K562 (cell line): Measurements from ENCODE around the gene TSPOAP1. TPM values are rescaled to one million over a fixed set of nuclear protein-coding genes. Genes with fewer than 3 reads are reported as not detected.

Experiments used
- ATAC-seq: fragments of 200-7000 bp; cut with Tn5 transposase; 3 replicates; pipeline ENCODE4 v1.9.1; 2020; ENCODE audit warnings: moderate library complexity
- BruUV-seq: library from RNA; stranded (reverse); fragments of 400-500 nt; replicated peaks from 2 replicates; lab custom pipeline; 2021; lab: Mats Ljungman, UMichigan
- CTCF ChIA-PET: fragments of 300-600 bp; formaldehyde crosslinking; extraction: SDS; loops from one replicate; lab custom pipeline; 2021; ENCODE audit warnings: low intra/inter-chr PET ratio; lab: Yijun Ruan, JAX
- POLR2A ChIA-PET: fragments of 300-600, 350-650 bp; sonication (Branson Sonifier 250); formaldehyde crosslinking; extraction: SDS; loops from one replicate; lab custom pipeline; 2021; ENCODE audit warnings: antibody characterized with exemption, inconsistent platforms; lab: Yijun Ruan, JAX
- DNase-seq, 4 experiments: peaks; one replicate each; pipeline versions ENCODE4 v3.0.0 to v3.0.0-alpha.2; 2011 to 2018; ENCODE audit warnings: low spot score in 3 of 4, mixed read lengths in 3 of 4; ENCODE audit errors: extremely low read depth in 1 of 4
- FAIRE-seq: peaks from 2 replicates; lab custom pipeline; 2011; peaks lifted over from hg19 to GRCh38; lab: Jason Lieb, UNC
- H2AFZ ChIP-seq: 2 replicates; pipeline ENCODE4 v1.6.0; 2011; ENCODE audit warnings: low read depth, low read length, control low read depth, inconsistent platforms
- H3K27ac ChIP-seq: fragments of 200-600 bp; 3 replicates; pipeline ENCODE4 v1.8.0; 2011; ENCODE audit warnings: low read depth, mild to moderate bottlenecking, control low read depth, inconsistent platforms, low read length, moderate library complexity, mixed read lengths; ENCODE audit errors: extremely low read depth
- H3K27me3 ChIP-seq, 2 experiments: fragments of 300-600 bp in 1 of 2; 2 replicates in 1 of 2; 3 replicates in 1 of 2; pipeline versions ENCODE4 v1.6.0 to v1.8.0; 2011; ENCODE audit warnings: inconsistent platforms in 2 of 2, low read length in 2 of 2, mild to moderate bottlenecking in 1 of 2, mixed read lengths in 1 of 2, moderate library complexity in 1 of 2; ENCODE audit not compliant: control insufficient read depth in 2 of 2, insufficient read depth in 2 of 2
- H3K36me3 ChIP-seq: fragments of 300-600 bp; 3 replicates; pipeline ENCODE4 v1.8.0; 2011; ENCODE audit warnings: mild to moderate bottlenecking, low read length, inconsistent platforms; ENCODE audit not compliant: control insufficient read depth, insufficient read depth
- H3K4me1 ChIP-seq, 2 experiments: fragments of 200-600 bp in 1 of 2; replicated peaks in 1 of 2; 2 replicates in 1 of 2; 3 replicates in 1 of 2; pipeline versions ENCODE4 v1.5.1 to v1.8.0; 2011; ENCODE audit warnings: inconsistent platforms in 2 of 2, low read length in 2 of 2, mild to moderate bottlenecking in 1 of 2, mixed read lengths in 1 of 2, moderate library complexity in 1 of 2; ENCODE audit not compliant: control insufficient read depth in 2 of 2, insufficient read depth in 2 of 2
- H3K4me2 ChIP-seq: 2 replicates; pipeline ENCODE4 v1.6.1; 2011; ENCODE audit warnings: low read length, control low read depth, inconsistent platforms, mixed read lengths; ENCODE audit not compliant: insufficient read depth
- H3K4me3 ChIP-seq: fragments of 200-600 bp; sonication (generic), shearing (Covaris generic); 2 replicates; pipeline ENCODE4 v1.5.1; 2016; ENCODE audit warnings: control low read depth, inconsistent platforms
- H3K79me2 ChIP-seq: fragments of 200-600 bp; 3 replicates; pipeline ENCODE4 v1.8.0; 2011; ENCODE audit warnings: low read length, inconsistent platforms; ENCODE audit not compliant: control insufficient read depth, insufficient read depth
- H3K9ac ChIP-seq, 2 experiments: 2 replicates each; pipeline versions ENCODE4 v1.6.0 to v1.6.1; 2011; ENCODE audit warnings: low read depth in 2 of 2, low read length in 2 of 2, control low read depth in 1 of 2, inconsistent platforms in 1 of 2, mild to moderate bottlenecking in 1 of 2, mixed read lengths in 1 of 2; ENCODE audit not compliant: insufficient read depth in 1 of 2
- H3K9me1 ChIP-seq: one replicate; pipeline ENCODE4 v1.6.0; 2011; ENCODE audit warnings: inconsistent platforms, mild to moderate bottlenecking, low read length, moderate library complexity; ENCODE audit not compliant: control insufficient read depth, insufficient read depth
- H3K9me3 ChIP-seq: replicated peaks from 2 replicates; pipeline ENCODE4 v1.5.1; 2011; ENCODE audit warnings: low read depth, low read length, inconsistent platforms; ENCODE audit not compliant: control insufficient read depth, insufficient read depth
- H4K20me1 ChIP-seq: replicated peaks from 2 replicates; pipeline ENCODE4 v1.6.1; 2011; ENCODE audit warnings: low read length, inconsistent platforms, mixed read lengths; ENCODE audit not compliant: control insufficient read depth, insufficient read depth
- ESRRB ChIP-seq: fragments of 250-450 bp; sonication (Bioruptor Pico); IDR thresholded peaks from 2 replicates; pipeline ENCODE4 v1.5.0; 2020; ENCODE audit warnings: mild to moderate bottlenecking, moderate library complexity, borderline replicate concordance
- ZNF57 ChIP-seq: fragments of 450-650 bp; formaldehyde crosslinking; IDR thresholded peaks from 2 replicates; pipeline ENCODE4 v1.4.0; 2020; ENCODE audit warnings: mild to moderate bottlenecking, moderate library complexity
- WGBS: fragments of 100-300 bp; shearing (Covaris generic); methylation state at CpG from one replicate; pipeline ENCODE4 v1.1.6; 2016; ENCODE audit warnings: low coverage, mixed read lengths; ENCODE audit not compliant: insufficient coverage; ENCODE audit errors: missing lambda C conversion rate; 5-methylcytosine and 5-hydroxymethylcytosine counted together
- in situ Hi-C: fragments of 300-500 bp; cut with MboI; formaldehyde crosslinking; loops from 4 replicates; pipeline ENCODE4 v1.15.0; 2018; ENCODE audit warnings: inconsistent platforms, mixed read lengths
- intact Hi-C: fragments of 100-400 bp; cut with micrococcal nuclease; formaldehyde crosslinking; loops from 2 replicates; pipeline ENCODE4 v1.14.2; 2022
- microRNA counts: library from miRNA; unstranded; fragments of <30 nt; microRNA quantifications from one replicate; lab custom pipeline; 2016
- microRNA-seq: library from miRNA; unstranded; fragments of <30 nt; microRNA quantifications from one replicate; pipeline ENCODE4, GENCODE V29; 2018; ENCODE audit warnings: borderline microRNAs expressed
- polyA plus RNA-seq, 8 experiments: library from polyadenylated mRNA; depleted of rRNA in 4 of 8; stranded (reverse) in 5 of 8; unstranded in 3 of 8; fragments of >200 nt; fragmentation: Nextera tagmentation in 2 of 8; fragmentation: Illumina TruSeq in 1 of 8; extraction: Ambion mirVana in 2 of 8; extraction: Trizol in 1 of 8; gene quantifications; 2 replicates each; pipeline versions ENCODE4 v1.2.1 to v1.2.3, GENCODE V29; 2011 to 2014; ENCODE audit warnings: inconsistent platforms in 1 of 8, missing spikeins in 1 of 8
- small RNA-seq: library from RNA; depleted of rRNA; stranded (forward); fragments of <200 nt; gene quantifications from one replicate; pipeline ENCODE3, GENCODE V24; 2014
- total RNA-seq, 7 experiments: library from RNA; depleted of rRNA in 6 of 7; stranded (reverse); fragments of >200 nt in 6 of 7; fragmentation: Illumina TruSeq in 2 of 7; extraction: Trizol in 2 of 7; gene quantifications; 2 replicates each; pipeline versions ENCODE4 v1.2.1 to v1.2.3, GENCODE V29; 2011 to 2021; ENCODE audit warnings: low replicate concordance in 1 of 7

The TSPOAP1 gene
- total and polyA plus RNA-seq, 9 of the 15 experiments (the other 6 are each of a cell fraction or from before 2014, with no cell fraction given), result 0.87 to 3.9 (median 1.8) TPM; not detected in 2

DNA sequence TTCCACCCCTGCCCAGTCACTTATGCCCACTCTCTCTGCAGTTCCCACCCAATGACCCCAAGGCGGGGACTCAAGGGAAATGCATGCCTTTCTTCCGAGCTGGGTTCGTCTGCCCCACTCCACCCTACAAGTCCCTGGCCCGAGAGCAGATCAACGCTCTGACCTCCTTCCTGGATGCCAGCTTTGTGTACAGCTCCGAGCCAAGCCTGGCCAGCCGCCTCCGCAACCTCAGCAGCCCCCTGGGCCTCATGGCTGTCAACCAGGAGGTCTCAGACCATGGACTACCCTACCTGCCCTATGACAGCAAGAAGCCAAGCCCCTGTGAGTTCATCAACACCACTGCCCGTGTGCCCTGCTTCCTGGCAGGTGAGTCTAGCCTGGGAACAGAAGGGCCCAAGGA lies 76.5 kb downstream of the TSPOAP1 start:
- Histone ChIP-seq H3K79me2 (no peaks in the 10 kb centered on the region), H3K9me3 (no peaks in the 10 kb centered on the region; the same call in 1 of the 2 replicates), H3K36me3 (no peaks in the 10 kb centered on the region), H2AFZ (no peak overlapping the region), H3K4me2 (no peak overlapping the region), H3K4me3 (no peak overlapping the region), H3K27me3 (peaks cover 0 to 9% of the 10 kb centered on the region in 2 experiments; a peak in 1 of 5 replicates), H3K9me1 (no peaks in the 10 kb centered on the region), H4K20me1 (no peaks in the 10 kb centered on the region), H3K9ac (0 out of 4 replicates have a peak overlapping the region, but pooled peaks of 1 of the 2 experiments have one; percentile 9), H3K27ac (no peak overlapping the region), H3K4me1 (peaks cover 3 to 15% of the 10 kb centered on the region in 2 experiments; a peak in 4 of 5 replicates)
- in situ Hi-C loops, result no loop called here
- DNase-seq (no peak), ATAC-seq (no peak), FAIRE-seq (no peak)
- 10% methylated on average over 6 of the region's 9 CpGs for WGBS
- TF ChIP-seq ESRRB (CRISPR knock-in tag) (no peak), ZNF57 (no peak)
- CTCF ChIA-PET, result no interaction called here
- intact Hi-C loops, result loop anchor here (5.0 kb wide), 1 partner anchor 130 kb away; no protein-coding TSS in a partner anchor
- no TSS peak for BruUV-seq
- POLR2A ChIA-PET, result no interaction called here

MicroRNA genes within 50 kb of the gene (microRNA counts, 767-probe panel; counts per million panel counts)
- microRNA hsa-miR-142-3p (lab: Ali Mortazavi, UCI) (9,072 counts per million, percentile 100 among the panel's probes with 10 or more counts), microRNA hsa-miR-142-5p (lab: Ali Mortazavi, UCI) (2,533 counts per million, percentile 62 among the panel's probes with 10 or more counts)

Small RNA genes lying within 50 kb of the gene (microRNA-seq; reads per million reads assigned to microRNA genes)
- not detected for gene MIR4736

Small RNA genes lying within 50 kb of the gene (small RNA-seq; reads per million reads assigned to genes)
- not detected for gene MIR4736

Other genes starting within 250 kb of the TSPOAP1 start
Only the 7 nearest of the 11 such genes appear.
- 0.08 TPM in 1 of 2 replicates, not detected in the other for gene EPX, start 136.1 kb downstream of the TSPOAP1 start, total RNA-seq (2014; rRNA removed)
- not detected in 2 replicates for gene EPX, start 136.1 kb downstream of the TSPOAP1 start, total RNA-seq (2014; rRNA removed; fragmentation: Illumina TruSeq; extraction: Trizol)
- gene EPX, start 136.1 kb downstream of the TSPOAP1 start, total RNA-seq (2015; rRNA removed; fragmentation: Illumina TruSeq; extraction: Trizol), result 0.33 and 0.45 TPM in 2 replicates
- gene EPX, start 136.1 kb downstream of the TSPOAP1 start, total RNA-seq (2021), result 0.20 and 0.22 TPM in 2 replicates
- not detected in 2 replicates for gene EPX, start 136.1 kb downstream of the TSPOAP1 start, polyA plus RNA-seq (2011; rRNA removed)
- 0.21 and 0.30 TPM in 2 replicates for gene EPX, start 136.1 kb downstream of the TSPOAP1 start, polyA plus RNA-seq (2014; fragmentation: Illumina TruSeq; extraction: Trizol)
- under 1 TPM; 0.07 to 0.11 TPM for gene EPX, start 136.1 kb downstream of the TSPOAP1 start, polyA plus RNA-seq (2014; fragmentation: Nextera tagmentation; extraction: Ambion mirVana)
- 0.17 and 0.22 TPM in 2 replicates for gene EPX, start 136.1 kb downstream of the TSPOAP1 start, polyA plus RNA-seq (2014; rRNA removed)
- gene MKS1, start 109.5 kb downstream of the TSPOAP1 start, total RNA-seq (2014; rRNA removed), result 21.1 and 25.7 TPM in 2 replicates
- gene MKS1, start 109.5 kb downstream of the TSPOAP1 start, total RNA-seq (2014; rRNA removed; fragmentation: Illumina TruSeq; extraction: Trizol), result 18.0 and 18.8 TPM in 2 replicates
- 20.3 and 21.7 TPM in 2 replicates for gene MKS1, start 109.5 kb downstream of the TSPOAP1 start, total RNA-seq (2015; rRNA removed; fragmentation: Illumina TruSeq; extraction: Trizol)
- 27.0 and 27.5 TPM in 2 replicates for gene MKS1, start 109.5 kb downstream of the TSPOAP1 start, total RNA-seq (2021)
- 27.1 and 40.0 TPM in 2 replicates for gene MKS1, start 109.5 kb downstream of the TSPOAP1 start, polyA plus RNA-seq (2011; rRNA removed)
- gene MKS1, start 109.5 kb downstream of the TSPOAP1 start, polyA plus RNA-seq (2014; fragmentation: Illumina TruSeq; extraction: Trizol), result 27.8 and 31.0 TPM in 2 replicates
- gene MKS1, start 109.5 kb downstream of the TSPOAP1 start, polyA plus RNA-seq (2014; fragmentation: Nextera tagmentation; extraction: Ambion mirVana), result 10 to 100 TPM; 16.3 to 27.8 TPM
- gene MKS1, start 109.5 kb downstream of the TSPOAP1 start, polyA plus RNA-seq (2014; rRNA removed), result 23.5 and 25.9 TPM in 2 replicates
- not detected in 2 replicates for gene LPO, start 90.2 kb downstream of the TSPOAP1 start, total RNA-seq (2014; rRNA removed)
- not detected in 2 replicates for gene LPO, start 90.2 kb downstream of the TSPOAP1 start, total RNA-seq (2014; rRNA removed; fragmentation: Illumina TruSeq; extraction: Trizol)
- gene LPO, start 90.2 kb downstream of the TSPOAP1 start, total RNA-seq (2015; rRNA removed; fragmentation: Illumina TruSeq; extraction: Trizol), result not detected in 2 replicates
- 0.11 TPM in 1 of 2 replicates, not detected in the other for gene LPO, start 90.2 kb downstream of the TSPOAP1 start, total RNA-seq (2021)
- not detected in 2 replicates for gene LPO, start 90.2 kb downstream of the TSPOAP1 start, polyA plus RNA-seq (2011; rRNA removed)
- gene LPO, start 90.2 kb downstream of the TSPOAP1 start, polyA plus RNA-seq (2014; fragmentation: Illumina TruSeq; extraction: Trizol), result not detected in 2 replicates
- not detected for gene LPO, start 90.2 kb downstream of the TSPOAP1 start, polyA plus RNA-seq (2014; fragmentation: Nextera tagmentation; extraction: Ambion mirVana)
- gene LPO, start 90.2 kb downstream of the TSPOAP1 start, polyA plus RNA-seq (2014; rRNA removed), result 0.07 TPM in 1 of 2 replicates, not detected in the other
- gene MPO, start 47.9 kb downstream of the TSPOAP1 start, total RNA-seq (2014; rRNA removed), result not detected in 2 replicates
- gene MPO, start 47.9 kb downstream of the TSPOAP1 start, total RNA-seq (2014; rRNA removed; fragmentation: Illumina TruSeq; extraction: Trizol), result not detected in 2 replicates
- gene MPO, start 47.9 kb downstream of the TSPOAP1 start, total RNA-seq (2015; rRNA removed; fragmentation: Illumina TruSeq; extraction: Trizol), result not detected in 2 replicates
- gene MPO, start 47.9 kb downstream of the TSPOAP1 start, total RNA-seq (2021), result 0.47 TPM in 1 of 2 replicates, not detected in the other
- 0.15 and 0.39 TPM in 2 replicates for gene MPO, start 47.9 kb downstream of the TSPOAP1 start, polyA plus RNA-seq (2011; rRNA removed)
- gene MPO, start 47.9 kb downstream of the TSPOAP1 start, polyA plus RNA-seq (2014; fragmentation: Illumina TruSeq; extraction: Trizol), result 0.06 TPM in 1 of 2 replicates, not detected in the other
- under 1 TPM in 1 of 2 experiments, not detected in 1; 0.04 TPM for gene MPO, start 47.9 kb downstream of the TSPOAP1 start, polyA plus RNA-seq (2014; fragmentation: Nextera tagmentation; extraction: Ambion mirVana)
- 0.03 TPM in 1 of 2 replicates, not detected in the other for gene MPO, start 47.9 kb downstream of the TSPOAP1 start, polyA plus RNA-seq (2014; rRNA removed)
- 62.1 and 94.0 TPM in 2 replicates for gene SUPT4H1, start 23.4 kb upstream of the TSPOAP1 start, total RNA-seq (2014; rRNA removed)
- gene SUPT4H1, start 23.4 kb upstream of the TSPOAP1 start, total RNA-seq (2014; rRNA removed; fragmentation: Illumina TruSeq; extraction: Trizol), result 102 and 108 TPM in 2 replicates
- gene SUPT4H1, start 23.4 kb upstream of the TSPOAP1 start, total RNA-seq (2015; rRNA removed; fragmentation: Illumina TruSeq; extraction: Trizol), result 90.6 and 94.8 TPM in 2 replicates
- 105 and 111 TPM in 2 replicates for gene SUPT4H1, start 23.4 kb upstream of the TSPOAP1 start, total RNA-seq (2021)
- 198 and 273 TPM in 2 replicates for gene SUPT4H1, start 23.4 kb upstream of the TSPOAP1 start, polyA plus RNA-seq (2011; rRNA removed)
- 116 and 140 TPM in 2 replicates for gene SUPT4H1, start 23.4 kb upstream of the TSPOAP1 start, polyA plus RNA-seq (2014; fragmentation: Illumina TruSeq; extraction: Trizol)
- gene SUPT4H1, start 23.4 kb upstream of the TSPOAP1 start, polyA plus RNA-seq (2014; fragmentation: Nextera tagmentation; extraction: Ambion mirVana), result 100 to 1,000 TPM; 235 to 320 TPM
- 113 and 117 TPM in 2 replicates for gene SUPT4H1, start 23.4 kb upstream of the TSPOAP1 start, polyA plus RNA-seq (2014; rRNA removed)
- 1.5 and 2.0 TPM in 2 replicates for gene RNF43, start 88.7 kb upstream of the TSPOAP1 start, total RNA-seq (2014; rRNA removed)
- 1.5 TPM in 2 replicates for gene RNF43, start 88.7 kb upstream of the TSPOAP1 start, total RNA-seq (2014; rRNA removed; fragmentation: Illumina TruSeq; extraction: Trizol)
- gene RNF43, start 88.7 kb upstream of the TSPOAP1 start, total RNA-seq (2015; rRNA removed; fragmentation: Illumina TruSeq; extraction: Trizol), result 1.2 TPM in 2 replicates
- 2.3 and 2.7 TPM in 2 replicates for gene RNF43, start 88.7 kb upstream of the TSPOAP1 start, total RNA-seq (2021)
- 0.75 and 1.2 TPM in 2 replicates for gene RNF43, start 88.7 kb upstream of the TSPOAP1 start, polyA plus RNA-seq (2011; rRNA removed)
- 1.7 and 2.1 TPM in 2 replicates for gene RNF43, start 88.7 kb upstream of the TSPOAP1 start, polyA plus RNA-seq (2014; fragmentation: Illumina TruSeq; extraction: Trizol)
- gene RNF43, start 88.7 kb upstream of the TSPOAP1 start, polyA plus RNA-seq (2014; fragmentation: Nextera tagmentation; extraction: Ambion mirVana), result under 1 TPM; 0.29 to 0.51 TPM
- 1.4 TPM in 2 replicates for gene RNF43, start 88.7 kb upstream of the TSPOAP1 start, polyA plus RNA-seq (2014; rRNA removed)
- gene HSF5, start 159.6 kb upstream of the TSPOAP1 start, total RNA-seq (2014; rRNA removed), result not detected in 2 replicates
- not detected in 2 replicates for gene HSF5, start 159.6 kb upstream of the TSPOAP1 start, total RNA-seq (2014; rRNA removed; fragmentation: Illumina TruSeq; extraction: Trizol)
- not detected in 2 replicates for gene HSF5, start 159.6 kb upstream of the TSPOAP1 start, total RNA-seq (2015; rRNA removed; fragmentation: Illumina TruSeq; extraction: Trizol)
- not detected in 2 replicates for gene HSF5, start 159.6 kb upstream of the TSPOAP1 start, total RNA-seq (2021)
- gene HSF5, start 159.6 kb upstream of the TSPOAP1 start, polyA plus RNA-seq (2011; rRNA removed), result not detected in 2 replicates
- gene HSF5, start 159.6 kb upstream of the TSPOAP1 start, polyA plus RNA-seq (2014; fragmentation: Illumina TruSeq; extraction: Trizol), result not detected in 2 replicates
- gene HSF5, start 159.6 kb upstream of the TSPOAP1 start, polyA plus RNA-seq (2014; fragmentation: Nextera tagmentation; extraction: Ambion mirVana), result not detected
- 0.04 TPM in 1 of 2 replicates, not detected in the other for gene HSF5, start 159.6 kb upstream of the TSPOAP1 start, polyA plus RNA-seq (2014; rRNA removed)